GM23338 (cell line): ENCODE results near the gene KRTAP10-12.

Experiments used
- EZH2phosphoT487 ChIP-seq: fragments of 200-600 bp; sonication (generic); IDR thresholded peaks from one replicate; pipeline ENCODE4 v1.8.1; 2018; ENCODE audit warnings: antibody characterized with exemption; ENCODE audit not compliant: unreplicated experiment
- POLR2AphosphoS5 ChIP-seq: IDR thresholded peaks from 2 replicates; pipeline ENCODE4 v1.6.1; 2016; ENCODE audit warnings: antibody characterized with exemption, low read depth
- ZNF114 ChIP-seq: fragments of 250-450 bp; sonication (Bioruptor Pico); IDR thresholded peaks from 2 replicates; pipeline ENCODE4 v1.5.0; 2020; ENCODE audit warnings: mild to moderate bottlenecking, moderate library complexity
- TF ChIP-seq, protein P1 (sequence below), 2 experiments: fragments of 200-600 bp in 1 of 2; sonication (generic) in 1 of 2; conservative IDR thresholded peaks; 2 replicates each; pipeline versions ENCODE4 v1.5.1 to v1.6.1; 2016 to 2017; ENCODE audit warnings: antibody characterized with exemption in 2 of 2, low read depth in 2 of 2, mild to moderate bottlenecking in 2 of 2, moderate library complexity in 1 of 2

DNA sequence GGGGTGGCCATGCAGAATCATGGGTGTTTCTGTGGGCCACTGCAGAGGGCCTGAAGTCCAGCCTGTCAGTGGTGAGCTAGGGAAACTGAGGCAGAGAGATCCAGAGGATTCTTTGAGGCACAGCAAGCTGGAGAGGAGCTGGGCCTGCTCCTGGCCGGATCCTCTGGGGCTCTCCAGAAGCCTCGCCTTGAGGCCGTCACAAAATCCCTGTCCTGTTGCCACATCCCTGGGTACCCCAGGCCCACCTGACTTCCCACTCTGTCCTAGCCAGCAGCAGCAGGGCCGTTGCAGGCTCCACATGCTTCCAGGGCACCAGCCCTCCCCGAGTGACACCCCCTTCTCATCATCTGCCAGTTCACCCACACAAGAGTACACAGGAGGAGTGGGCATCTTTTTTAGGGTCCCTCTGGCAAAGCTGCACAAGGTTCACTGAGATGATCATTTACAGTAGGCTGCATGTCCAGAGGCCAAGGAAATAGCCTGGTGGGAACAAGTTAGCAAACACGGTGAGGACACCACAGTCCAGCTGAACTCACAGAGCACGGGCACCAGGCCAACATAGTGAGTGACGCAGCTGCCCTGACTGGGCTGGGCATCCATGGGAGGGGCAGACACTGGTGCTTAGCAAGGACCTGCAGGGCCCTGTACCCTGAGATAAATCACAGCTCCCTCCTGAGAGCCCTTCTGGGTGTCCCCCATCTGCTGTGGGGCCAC lies 39.5 kb downstream of the KRTAP10-12 start:
- TF ChIP-seq, protein P1, sequence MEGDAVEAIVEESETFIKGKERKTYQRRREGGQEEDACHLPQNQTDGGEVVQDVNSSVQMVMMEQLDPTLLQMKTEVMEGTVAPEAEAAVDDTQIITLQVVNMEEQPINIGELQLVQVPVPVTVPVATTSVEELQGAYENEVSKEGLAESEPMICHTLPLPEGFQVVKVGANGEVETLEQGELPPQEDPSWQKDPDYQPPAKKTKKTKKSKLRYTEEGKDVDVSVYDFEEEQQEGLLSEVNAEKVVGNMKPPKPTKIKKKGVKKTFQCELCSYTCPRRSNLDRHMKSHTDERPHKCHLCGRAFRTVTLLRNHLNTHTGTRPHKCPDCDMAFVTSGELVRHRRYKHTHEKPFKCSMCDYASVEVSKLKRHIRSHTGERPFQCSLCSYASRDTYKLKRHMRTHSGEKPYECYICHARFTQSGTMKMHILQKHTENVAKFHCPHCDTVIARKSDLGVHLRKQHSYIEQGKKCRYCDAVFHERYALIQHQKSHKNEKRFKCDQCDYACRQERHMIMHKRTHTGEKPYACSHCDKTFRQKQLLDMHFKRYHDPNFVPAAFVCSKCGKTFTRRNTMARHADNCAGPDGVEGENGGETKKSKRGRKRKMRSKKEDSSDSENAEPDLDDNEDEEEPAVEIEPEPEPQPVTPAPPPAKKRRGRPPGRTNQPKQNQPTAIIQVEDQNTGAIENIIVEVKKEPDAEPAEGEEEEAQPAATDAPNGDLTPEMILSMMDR (conservative IDR thresholded peaks at IDR 0.05; ENCODE audit: low read depth in 2 of 2), result no peak
- TF ChIP-seq EZH2phosphoT487, result no peak
- no peak for TF ChIP-seq POLR2AphosphoS5
- no peak for TF ChIP-seq ZNF114 (CRISPR knock-in tag)
